ENCODE measurements around the gene CSH2. TPM values are rescaled to one million over a fixed set of nuclear protein-coding genes. Genes with fewer than 3 reads are reported as not detected.
"Not testable (repeated sequence)": the region's sequence is repeated elsewhere in the genome, so short reads cannot be mapped to it uniquely, and the experiment has no call there.

Gene CSH2
- total and polyA plus RNA-seq, 8 donors = not detected

GRCh38 chr17:63911041-63911635 is 37.7 kb upstream of the CSH2 start, which contains the start of gene CSHL1:
Gene CSHL1 (minus strand): TSS chr17:63911258. CDS start chr17:63911196, 62 bp downstream.
- 65 to 77% (median 72%) methylated on average over 14 to 15 of the region's 15 CpGs for WGBS, 5 donors
- Histone ChIP-seq H3K36me3 (no peaks in the 10 kb centered on the region), H3K27me3 (peaks cover 0 to 20% (median 0%) of the 10 kb centered on the region in 3 donors), H3K9me3 (no peaks in the 10 kb centered on the region), H3K4me1 (no peaks in the 10 kb centered on the region), H3K27ac (no peak within 1 kb of the TSS), H3K4me3 (no peak within 1 kb of the TSS)
- TF ChIP-seq POLR2A (IDR thresholded peaks at IDR 0.05) (no peak), POLR2AphosphoS5 (IDR thresholded peaks at IDR 0.05) (no peak), CTCF (IDR thresholded peaks at IDR 0.05) (no peak), EP300 (IDR thresholded peaks at IDR 0.05) (no peak)
- intact Hi-C loops (cut with DNase I; ENCODE audit: low total_unique reads) = loop anchor here (10.0 kb wide), 1 partner anchor 224 kb away; the partner anchor contains the start of gene ERN1
- no peak for DNase-seq

- Histone ChIP-seq H3K4me1 (no peaks in the 10 kb centered on the region), H3K4me3 (no peak overlapping the region), H3K36me3 (no peaks in the 10 kb centered on the region), H3K9me3 (no peaks in the 10 kb centered on the region), H3K27ac (no peak overlapping the region), H3K27me3 (peaks cover 0 to 20% (median 0%) of the 10 kb centered on the region in 3 donors)
- WGBS, 5 donors = 73 to 82% (median 76%) methylated on average over 12 to 14 of the region's 14 CpGs
- TF ChIP-seq POLR2AphosphoS5 (IDR thresholded peaks at IDR 0.05) (no peak), POLR2A (IDR thresholded peaks at IDR 0.05) (no peak), CTCF (IDR thresholded peaks at IDR 0.05) (no peak)
- intact Hi-C loops (cut with DNase I; ENCODE audit: low total_unique reads) = loop anchor here (10.0 kb wide), 1 partner anchor 225 kb away; the partner anchor contains the start of gene ERN1
- DNase-seq = no peak
These were observed 36.6 kb upstream of the CSH2 start for GRCh38 chr17:63910096-63910495.

GRCh38 chr17:63909586-63909985 is 36.1 kb upstream of the CSH2 start:
- DNase-seq; H3K36me3 ChIP-seq; H3K4me3 ChIP-seq; intact Hi-C loops (cut with DNase I; ENCODE audit: low total_unique reads); H3K4me1 ChIP-seq; H3K9me3 ChIP-seq; H3K27ac ChIP-seq: not testable (repeated sequence)
- 86 to 95% (median 89%) methylated on average over 7 to 10 of the region's 10 CpGs for WGBS, 5 donors
- H3K27me3 ChIP-seq = peaks cover 0 to 20% (median 0%) of the 10 kb centered on the region in 3 donors

- H3K36me3 ChIP-seq; H3K4me3 ChIP-seq; H3K27ac ChIP-seq; DNase-seq; H3K4me1 ChIP-seq; intact Hi-C loops (cut with DNase I; ENCODE audit: low total_unique reads); H3K9me3 ChIP-seq: not testable (repeated sequence)
- H3K27me3 ChIP-seq = peaks cover 0 to 20% (median 0%) of the 10 kb centered on the region in 3 donors
- WGBS, 5 donors = 43 to 58% (median 54%) methylated on average over 10 to 12 of the region's 12 CpGs
These were observed 33.8 kb upstream of the CSH2 start for GRCh38 chr17:63907161-63907778.

GRCh38 chr17:63904796-63905195 is 31.3 kb upstream of the CSH2 start:
- WGBS, 5 donors = 84 to 93% (median 90%) methylated on average over 8 of the region's 8 CpGs
- intact Hi-C loops (cut with DNase I; ENCODE audit: low total_unique reads); H3K4me3 ChIP-seq: not testable (repeated sequence)

GRCh38 chr17:63903787-63904201 is 30.3 kb upstream of the CSH2 start:
- H3K4me3 ChIP-seq; H3K27ac ChIP-seq; H3K4me1 ChIP-seq; intact Hi-C loops (cut with DNase I; ENCODE audit: low total_unique reads); H3K27me3 ChIP-seq; DNase-seq; H3K36me3 ChIP-seq; H3K9me3 ChIP-seq: not testable (repeated sequence)
- 31 to 35% (median 34%) methylated on average over 5 of the region's 5 CpGs for WGBS, 5 donors
- peak in 1 of 7 experiments; percentile 24 for TF ChIP-seq CTCF (IDR thresholded peaks at IDR 0.05)

More at GRCh38 chr17:63904796-63905195, 31.3 kb upstream of the CSH2 start:
- not testable (repeated sequence) for DNase-seq, H3K27ac ChIP-seq, H3K27me3 ChIP-seq, H3K4me1 ChIP-seq, H3K9me3 ChIP-seq, H3K36me3 ChIP-seq

GRCh38 chr17:63901971-63902370 is 28.5 kb upstream of the CSH2 start:
- H3K27ac ChIP-seq; H3K4me1 ChIP-seq; H3K9me3 ChIP-seq; H3K27me3 ChIP-seq; intact Hi-C loops (cut with DNase I; ENCODE audit: low total_unique reads); DNase-seq; H3K36me3 ChIP-seq; H3K4me3 ChIP-seq: not testable (repeated sequence)
- 80 to 92% (median 90%) methylated on average over 2 of the region's 2 CpGs for WGBS, 5 donors

- H3K4me1 ChIP-seq; H3K27ac ChIP-seq; intact Hi-C loops (cut with DNase I; ENCODE audit: low total_unique reads); DNase-seq; H3K36me3 ChIP-seq; H3K27me3 ChIP-seq; H3K4me3 ChIP-seq; H3K9me3 ChIP-seq: not testable (repeated sequence)
- 71 to 79% (median 76%) methylated on average over 4 to 6 of the region's 6 CpGs for WGBS, 5 donors
These were observed 25.7 kb upstream of the CSH2 start for GRCh38 chr17:63898899-63899798.
